HCT116 (cell line): ENCODE results near the gene CNTNAP2. TPM values are rescaled to one million over a fixed set of nuclear protein-coding genes. Genes with fewer than 3 reads are reported as not detected.

Experiments used
- ATAC-seq: fragments of 200-7000 bp; cut with Tn5 transposase; 2 replicates; pipeline ENCODE4 v1.9.1; 2020; ENCODE audit warnings: mild to moderate bottlenecking, moderate library complexity
- BruUV-seq: library from RNA; stranded (reverse); fragments of 400-500 nt; replicated peaks from 2 replicates; lab custom pipeline; 2021; lab: Mats Ljungman, UMichigan
- CTCF ChIA-PET: fragments of 300-600 bp; sonication (Branson Sonifier 250); formaldehyde crosslinking; loops from one replicate; lab custom pipeline; 2021; ENCODE audit warnings: antibody characterized with exemption; lab: Charles Lee
- POLR2A ChIA-PET: fragments of 300-600, 350-600 bp; sonication (Branson Sonifier 250); formaldehyde crosslinking; loops from one replicate; lab custom pipeline; 2021; ENCODE audit warnings: antibody characterized with exemption; lab: Charles Lee
- RAD21 ChIA-PET, 2 experiments: fragments of 300-600 bp; sonication (Branson Sonifier 250); formaldehyde crosslinking; loops; one replicate each; lab custom pipeline; 2023; ENCODE audit warnings: low total read pairs in 2 of 2; ENCODE audit not compliant: uncharacterized antibody in 2 of 2, unreplicated experiment in 2 of 2, low non-redundant PET in 1 of 2; lab: Charles Lee
- DNase-seq: peaks from one replicate; pipeline ENCODE4 v3.0.0-alpha.2; 2010; ENCODE audit warnings: low read depth, low spot score
- H2AFZ ChIP-seq: fragments of 200-600 bp; shearing (Covaris generic), sonication (generic); 2 replicates; pipeline ENCODE4 v1.6.1; 2017; ENCODE audit warnings: low read depth, mixed run types, mixed read lengths, antibody characterized with exemption, low read length; ENCODE audit not compliant: poor library complexity, severe bottlenecking
- H3K27ac ChIP-seq: 2 replicates; pipeline ENCODE4 v1.5.1; 2012; ENCODE audit warnings: low read depth, low read length
- H3K27me3 ChIP-seq: fragments of 200-600 bp; sonication (generic); 2 replicates; pipeline ENCODE4 v1.6.1; 2016; ENCODE audit warnings: mixed run types, low read length, mixed read lengths; ENCODE audit not compliant: insufficient read depth
- H3K36me3 ChIP-seq, 2 experiments: fragments of 200-500 bp in 1 of 2; fragments of 200-600 bp in 1 of 2; sonication (Bioruptor generic) in 1 of 2; sonication (generic) in 1 of 2; 2 replicates each; pipeline versions ENCODE4 v1.5.1 to v1.6.1; 2014 to 2016; ENCODE audit warnings: low read length in 2 of 2, inconsistent platforms in 1 of 2, mixed read lengths in 1 of 2, mixed run types in 1 of 2; ENCODE audit not compliant: insufficient read depth in 2 of 2, control insufficient read depth in 1 of 2
- H3K4me1 ChIP-seq, 2 experiments: fragments of 200-600 bp in 1 of 2; sonication (generic) in 1 of 2; 2 replicates each; pipeline versions ENCODE4 v1.5.1 to v1.6.1; 2012 to 2017; ENCODE audit warnings: low read length in 2 of 2, inconsistent platforms in 1 of 2, mild to moderate bottlenecking in 1 of 2, mixed read lengths in 1 of 2, mixed run types in 1 of 2, moderate library complexity in 1 of 2; ENCODE audit not compliant: insufficient read depth in 2 of 2, control insufficient read depth in 1 of 2
- H3K4me2 ChIP-seq: fragments of 200-600 bp; sonication (generic); 2 replicates; pipeline ENCODE4 v1.6.1; 2017; ENCODE audit warnings: mixed run types, low read length, mixed read lengths
- H3K4me3 ChIP-seq, 2 experiments: fragments of 200-600 bp in 1 of 2; sonication (generic) in 1 of 2; replicated peaks in 1 of 2; 2 replicates each; pipeline ENCODE4 v1.5.1; 2011 to 2016; ENCODE audit warnings: low read length in 2 of 2, control low read depth in 1 of 2, low read depth in 1 of 2, mild to moderate bottlenecking in 1 of 2, mixed read lengths in 1 of 2, mixed run types in 1 of 2
- H3K79me2 ChIP-seq: fragments of 200-600 bp; sonication (generic); 2 replicates; pipeline ENCODE4 v1.6.1; 2017; ENCODE audit warnings: mild to moderate bottlenecking, mixed run types, low read length, moderate library complexity, mixed read lengths; ENCODE audit not compliant: insufficient read depth
- H3K9ac ChIP-seq: fragments of 200-600 bp; sonication (generic); 2 replicates; pipeline ENCODE4 v1.6.1; 2016; ENCODE audit warnings: low read length, mixed read lengths
- H3K9me2 ChIP-seq: fragments of 200-600 bp; sonication (generic), shearing (Covaris generic); 2 replicates; pipeline ENCODE4 v1.6.1; 2017; ENCODE audit warnings: mixed run types, mild to moderate bottlenecking, moderate library complexity; ENCODE audit not compliant: insufficient read depth
- H3K9me3 ChIP-seq, 2 experiments: fragments of 200-500 bp in 1 of 2; fragments of 200-600 bp in 1 of 2; sonication (Bioruptor generic) in 1 of 2; sonication (generic) in 1 of 2; 2 replicates each; pipeline ENCODE4 v1.6.1; 2014 to 2017; ENCODE audit warnings: low read length in 2 of 2, mixed read lengths in 2 of 2, inconsistent platforms in 1 of 2, low read depth in 1 of 2, mild to moderate bottlenecking in 1 of 2, mixed run types in 1 of 2, moderate library complexity in 1 of 2; ENCODE audit not compliant: control insufficient read depth in 1 of 2, insufficient read depth in 1 of 2
- H4K20me1 ChIP-seq: fragments of 200-600 bp; sonication (generic), shearing (Covaris generic); 2 replicates; pipeline ENCODE4 v1.6.1; 2017; ENCODE audit warnings: mixed run types, mild to moderate bottlenecking, moderate library complexity; ENCODE audit not compliant: insufficient read depth
- ATF3 ChIP-seq: IDR thresholded peaks from 2 replicates; pipeline ENCODE4 v1.6.1; 2012
- CBX3 ChIP-seq: IDR thresholded peaks from 2 replicates; pipeline ENCODE4 v1.6.1; 2012; ENCODE audit warnings: low read depth
- CEBPB ChIP-seq: IDR thresholded peaks from 2 replicates; pipeline ENCODE4 v1.6.1; 2012; ENCODE audit warnings: low read depth
- ELF1 ChIP-seq: IDR thresholded peaks from 2 replicates; pipeline ENCODE4 v1.6.1; 2012; ENCODE audit warnings: low read depth, borderline replicate concordance
- EZH2 ChIP-seq: fragments of 200-600 bp; sonication (generic); IDR thresholded peaks from 2 replicates; pipeline ENCODE4 v1.6.1; 2017; ENCODE audit warnings: antibody characterized with exemption, mixed run types
- EZH2phosphoT487 ChIP-seq: fragments of 200-600 bp; IDR thresholded peaks from 2 replicates; pipeline ENCODE4 v1.6.1; 2018; ENCODE audit warnings: antibody characterized with exemption, borderline replicate concordance
- FOSL1 ChIP-seq: IDR thresholded peaks from 2 replicates; pipeline ENCODE4 v1.6.1; 2012; ENCODE audit warnings: low read depth
- MAX ChIP-seq: IDR thresholded peaks from 2 replicates; pipeline ENCODE4 v1.6.1; 2012
- POLR2A ChIP-seq: IDR thresholded peaks from 2 replicates; pipeline ENCODE4 v1.7.0; 2011; ENCODE audit warnings: borderline replicate concordance; ENCODE audit not compliant: insufficient read depth, insufficient read length; ENCODE audit errors: extremely low read depth
- RAD21 ChIP-seq: IDR thresholded peaks from 2 replicates; pipeline ENCODE4 v1.6.1; 2012; ENCODE audit warnings: low read depth, mild to moderate bottlenecking
- SIN3A ChIP-seq: IDR thresholded peaks from 2 replicates; pipeline ENCODE4 v1.6.1; 2012; ENCODE audit warnings: low read depth
- SP1 ChIP-seq: IDR thresholded peaks from 2 replicates; pipeline ENCODE4 v1.6.1; 2012; ENCODE audit warnings: low read depth
- SRF ChIP-seq: IDR thresholded peaks from 2 replicates; pipeline ENCODE4 v1.6.1; 2012; ENCODE audit warnings: low read depth
- TCF7L2 ChIP-seq: IDR thresholded peaks from 2 replicates; pipeline ENCODE4 v1.7.0; 2011; ENCODE audit warnings: borderline replicate concordance, inconsistent platforms; ENCODE audit not compliant: insufficient read depth, insufficient read length; ENCODE audit errors: extremely low read depth
- YY1 ChIP-seq: IDR thresholded peaks from 2 replicates; pipeline ENCODE4 v1.6.1; 2011; ENCODE audit warnings: low read length, low read depth, moderate library complexity, mild to moderate bottlenecking; ENCODE audit not compliant: insufficient replicate concordance; ENCODE audit errors: extremely low read depth
- ZBTB33 ChIP-seq: IDR thresholded peaks from 2 replicates; pipeline ENCODE4 v1.6.1; 2011; ENCODE audit warnings: mild to moderate bottlenecking, low read length, moderate library complexity; ENCODE audit not compliant: insufficient replicate concordance; ENCODE audit errors: extremely low read depth
- ZNF274 ChIP-seq: fragments of 200-500 bp; sonication (Bioruptor generic); IDR thresholded peaks from 2 replicates; pipeline ENCODE4 v1.6.1; 2014; ENCODE audit warnings: mild to moderate bottlenecking, low read depth, low read length, inconsistent platforms
- intact Hi-C: fragments of 100-400 bp; cut with micrococcal nuclease; formaldehyde crosslinking; loops from 2 replicates; pipeline ENCODE4 v1.10.0; 2022
- total RNA-seq: library from RNA; stranded (reverse); gene quantifications from one replicate; pipeline ENCODE4 v1.2.1, GENCODE V29; 2021; ENCODE audit not compliant: unreplicated experiment

Gene CNTNAP2
- total RNA-seq, 1 experiment from 2014 or later = 0.37 TPM

- intact Hi-C loops = no loop called here
- H3K27me3 ChIP-seq = no peaks in the 10 kb centered on the region
- TF ChIP-seq TCF7L2 = no peak
- no peak for TF ChIP-seq ZBTB33
- no peak overlapping the region for H3K9ac ChIP-seq
- ChIA-PET POLR2A (no interaction called here), RAD21 (no interaction called here), CTCF (no interaction called here)
- no peaks in the 10 kb centered on the region for H3K36me3 ChIP-seq
- BruUV-seq = no TSS peak
- H3K4me3 ChIP-seq = no peak overlapping the region
- DNase-seq = no peak
- H3K9me2 ChIP-seq = no peaks in the 10 kb centered on the region
- no peak overlapping the region for H2AFZ ChIP-seq
- peaks cover 3 to 14% of the 10 kb centered on the region in 2 experiments; a peak in 1 of 4 replicates for H3K9me3 ChIP-seq
- H3K4me2 ChIP-seq = no peak overlapping the region
- H4K20me1 ChIP-seq = no peaks in the 10 kb centered on the region
- ATAC-seq = no peak
- no peaks in the 10 kb centered on the region for H3K4me1 ChIP-seq
- no peak overlapping the region for H3K27ac ChIP-seq
- H3K79me2 ChIP-seq = no peaks in the 10 kb centered on the region
These were observed 1360.9 kb downstream of the CNTNAP2 start for GRCh38 chr7:147477526-147477925.

- Histone ChIP-seq H4K20me1 (no peaks in the 10 kb centered on the region), H3K27me3 (no peaks in the 10 kb centered on the region), H2AFZ (no peak overlapping the region), H3K4me1 (no peaks in the 10 kb centered on the region), H3K79me2 (no peaks in the 10 kb centered on the region), H3K4me2 (no peak overlapping the region), H3K9me2 (no peaks in the 10 kb centered on the region), H3K27ac (no peak overlapping the region), H3K36me3 (no peaks in the 10 kb centered on the region), H3K9me3 (peaks cover 3 to 12% of the 10 kb centered on the region in 2 experiments; a peak in 1 of 4 replicates), H3K4me3 (no peak overlapping the region)
- DNase-seq = no peak
- ATAC-seq = no peak
- POLR2A ChIA-PET = no interaction called here
- RAD21 ChIA-PET = no interaction called here
- intact Hi-C loops = no loop called here
- no TSS peak for BruUV-seq
- TF ChIP-seq EZH2phosphoT487 (no peak), SP1 (no peak), ZNF274 (no peak), MAX (no peak), POLR2A (no peak), CBX3 (no peak), SIN3A (no peak), TCF7L2 (no peak), ELF1 (no peak), CEBPB (no peak), ATF3 (no peak), FOSL1 (no peak), SRF (no peak), RAD21 (no peak), YY1 (no peak), EZH2 (no peak)
- TF ChIP-seq, all 23 proteins: peak for 0
- CTCF ChIA-PET = no interaction called here
- no peak overlapping the region for H3K9ac ChIP-seq
These were observed 1362.2 kb downstream of the CNTNAP2 start for GRCh38 chr7:147478796-147479195.
